Measurements from ENCODE around the gene DNAJC18. TPM values are rescaled to one million over a fixed set of nuclear protein-coding genes. Genes with fewer than 3 reads are reported as not detected.

DNAJC18 gene
- total RNA-seq, 1 experiment from 2014 or later = 6.7 TPM

- TF ChIP-seq CTCF (IDR thresholded peaks at IDR 0.05; ENCODE audit: unreplicated experiment) = no peak
- Mint-ChIP-seq H3K27me3 (ENCODE audit: unreplicated experiment) (no peaks in the 10 kb centered on the region), H3K9me3 (ENCODE audit: low read depth, unreplicated experiment) (no peaks in the 10 kb centered on the region), H3K4me1 (ENCODE audit: low read depth, unreplicated experiment) (peaks cover 12% of the 10 kb centered on the region), H3K4me3 (ENCODE audit: low read depth, unreplicated experiment) (no peak overlapping the region), H3K27ac (ENCODE audit: unreplicated experiment) (peak overlapping the region; percentile 54), H3K36me3 (ENCODE audit: insufficient read depth, unreplicated experiment) (no peaks in the 10 kb centered on the region)
- BruUV-seq (replicated peaks) = no TSS peak
- peak; percentile 39 for DNase-seq
- intact Hi-C loops (cut with micrococcal nuclease; ENCODE audit: unreplicated experiment) = no loop called here
- CTCF ChIA-PET = interaction anchor here (0.6 to 1.4 kb wide), 6 partner anchors 19 to 193 kb away, joined by 3 to 6 read pairs (median 4); partner anchors contain the start of genes DNAJC18 and STING1
Observed at GRCh38 chr5:139458580-139459407, 19.5 kb upstream of the DNAJC18 start.

- CTCF ChIA-PET = interaction anchor here (0.6 to 0.7 kb wide), 3 partner anchors 40 to 874 kb away, joined by 4 to 5 read pairs (median 4); no protein-coding TSS in a partner anchor
- Mint-ChIP-seq H3K27me3 (ENCODE audit: unreplicated experiment) (no peaks in the 10 kb centered on the region), H3K27ac (ENCODE audit: unreplicated experiment) (no peak overlapping the region), H3K9me3 (ENCODE audit: low read depth, unreplicated experiment) (no peaks in the 10 kb centered on the region), H3K4me1 (ENCODE audit: low read depth, unreplicated experiment) (peaks cover 12% of the 10 kb centered on the region), H3K4me3 (ENCODE audit: low read depth, unreplicated experiment) (no peak overlapping the region), H3K36me3 (ENCODE audit: insufficient read depth, unreplicated experiment) (no peaks in the 10 kb centered on the region)
- BruUV-seq (replicated peaks) = no TSS peak
- DNase-seq = no peak
- intact Hi-C loops (cut with micrococcal nuclease; ENCODE audit: unreplicated experiment) = no loop called here
- no peak for TF ChIP-seq CTCF (IDR thresholded peaks at IDR 0.05; ENCODE audit: unreplicated experiment)
Observed at GRCh38 chr5:139457653-139458306, 18.5 kb upstream of the DNAJC18 start.

GRCh38 chr5:139457241-139457640 is 17.9 kb upstream of the DNAJC18 start:
- no peaks in the 10 kb centered on the region for H3K9me3 Mint-ChIP-seq (ENCODE audit: low read depth, unreplicated experiment)
- H3K36me3 Mint-ChIP-seq (ENCODE audit: insufficient read depth, unreplicated experiment) = no peaks in the 10 kb centered on the region
- DNase-seq = no peak
- no TSS peak for BruUV-seq (replicated peaks)
- no peak for TF ChIP-seq CTCF (IDR thresholded peaks at IDR 0.05; ENCODE audit: unreplicated experiment)
- CTCF ChIA-PET = no interaction called here
- no peak overlapping the region for H3K4me3 Mint-ChIP-seq (ENCODE audit: low read depth, unreplicated experiment)
- peaks cover 12% of the 10 kb centered on the region for H3K4me1 Mint-ChIP-seq (ENCODE audit: low read depth, unreplicated experiment)
- H3K27me3 Mint-ChIP-seq (ENCODE audit: unreplicated experiment) = no peaks in the 10 kb centered on the region
- intact Hi-C loops (cut with micrococcal nuclease; ENCODE audit: unreplicated experiment) = no loop called here
- no peak overlapping the region for H3K27ac Mint-ChIP-seq (ENCODE audit: unreplicated experiment)

- CTCF ChIA-PET = no interaction called here
Observed at GRCh38 chr5:139456776-139457175, 17.5 kb upstream of the DNAJC18 start.

More at GRCh38 chr5:139456776-139457175, 17.5 kb upstream of the DNAJC18 start:
- H3K9me3 Mint-ChIP-seq (ENCODE audit: low read depth, unreplicated experiment) = no peaks in the 10 kb centered on the region
- peaks cover 12% of the 10 kb centered on the region for H3K4me1 Mint-ChIP-seq (ENCODE audit: low read depth, unreplicated experiment)
- no peak for TF ChIP-seq CTCF (IDR thresholded peaks at IDR 0.05; ENCODE audit: unreplicated experiment)
- no peak for DNase-seq
- intact Hi-C loops (cut with micrococcal nuclease; ENCODE audit: unreplicated experiment) = no loop called here
- no peak overlapping the region for H3K4me3 Mint-ChIP-seq (ENCODE audit: low read depth, unreplicated experiment)
- no peaks in the 10 kb centered on the region for H3K36me3 Mint-ChIP-seq (ENCODE audit: insufficient read depth, unreplicated experiment)
- H3K27ac Mint-ChIP-seq (ENCODE audit: unreplicated experiment) = no peak overlapping the region
- no TSS peak for BruUV-seq (replicated peaks)
- H3K27me3 Mint-ChIP-seq (ENCODE audit: unreplicated experiment) = no peaks in the 10 kb centered on the region
